Left lobe of liver (tissue), 2 donors: ENCODE data around the gene DNAI2. TPM values are rescaled to one million over a fixed set of nuclear protein-coding genes. Genes with fewer than 3 reads are reported as not detected.
A peak's percentile ranks its signal among the peaks of the same experiment; 100 is the strongest.

Experiments used
- ATAC-seq: fragments of 200-7000 bp; cut with Tn5 transposase; one replicate; pipeline ENCODE4 v1.9.1; 2020; ENCODE audit warnings: mild to moderate bottlenecking, moderate library complexity
- DNase-seq: peaks from one replicate; pipeline ENCODE4 v3.0.0-alpha.2; 2020; ENCODE audit warnings: low spot score
- total RNA-seq: library from RNA; stranded (reverse); gene quantifications from one replicate; pipeline ENCODE4 v1.2.1, GENCODE V29; 2021
- donor health status: DM: no; HTN: no; CAD: no; lungs with moderate emphysema.
- donor health status: DM: no; HTN: yes; CAD: no.

Gene DNAI2, protein sequence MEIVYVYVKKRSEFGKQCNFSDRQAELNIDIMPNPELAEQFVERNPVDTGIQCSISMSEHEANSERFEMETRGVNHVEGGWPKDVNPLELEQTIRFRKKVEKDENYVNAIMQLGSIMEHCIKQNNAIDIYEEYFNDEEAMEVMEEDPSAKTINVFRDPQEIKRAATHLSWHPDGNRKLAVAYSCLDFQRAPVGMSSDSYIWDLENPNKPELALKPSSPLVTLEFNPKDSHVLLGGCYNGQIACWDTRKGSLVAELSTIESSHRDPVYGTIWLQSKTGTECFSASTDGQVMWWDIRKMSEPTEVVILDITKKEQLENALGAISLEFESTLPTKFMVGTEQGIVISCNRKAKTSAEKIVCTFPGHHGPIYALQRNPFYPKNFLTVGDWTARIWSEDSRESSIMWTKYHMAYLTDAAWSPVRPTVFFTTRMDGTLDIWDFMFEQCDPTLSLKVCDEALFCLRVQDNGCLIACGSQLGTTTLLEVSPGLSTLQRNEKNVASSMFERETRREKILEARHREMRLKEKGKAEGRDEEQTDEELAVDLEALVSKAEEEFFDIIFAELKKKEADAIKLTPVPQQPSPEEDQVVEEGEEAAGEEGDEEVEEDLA
- not detected for total RNA-seq

DNA sequence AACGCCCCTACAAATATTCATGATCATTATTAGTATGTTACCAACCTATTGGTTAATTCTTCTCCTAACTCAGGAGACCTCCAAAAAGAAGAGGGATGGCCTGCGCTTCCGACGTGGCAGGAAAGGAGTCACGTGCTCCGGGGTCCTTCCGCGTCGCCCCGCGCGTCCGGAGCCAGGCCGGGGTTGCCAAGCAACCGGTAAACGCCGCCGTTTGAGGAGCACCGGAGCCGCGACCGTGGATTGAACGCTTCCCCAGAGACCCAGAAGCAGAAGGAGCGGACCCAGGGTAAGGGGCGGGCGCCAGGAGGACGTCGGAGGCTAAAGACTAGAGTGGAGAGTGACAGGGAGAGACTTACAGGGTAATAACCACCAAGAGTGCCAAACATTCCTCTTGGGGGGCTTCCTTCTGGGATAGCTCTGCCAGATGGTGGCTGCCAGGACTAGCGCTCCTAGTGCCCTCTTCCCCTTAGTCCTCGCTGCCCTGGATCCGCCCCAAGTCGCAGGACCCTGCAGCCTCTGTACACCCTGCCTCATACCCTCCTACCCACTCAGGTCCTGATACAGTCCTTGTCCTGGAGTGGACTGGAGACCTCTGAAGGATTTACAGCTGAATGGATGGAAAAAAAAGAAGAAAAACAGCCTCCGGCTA, at the start of gene DNAI2:
TSS of gene DNAI2 (plus strand) at position 175 of the 649 bp plus-strand sequence. CDS start 7,584 bp downstream, outside the sequence.
- DNase-seq (no peak), ATAC-seq (no peak)

DNA sequence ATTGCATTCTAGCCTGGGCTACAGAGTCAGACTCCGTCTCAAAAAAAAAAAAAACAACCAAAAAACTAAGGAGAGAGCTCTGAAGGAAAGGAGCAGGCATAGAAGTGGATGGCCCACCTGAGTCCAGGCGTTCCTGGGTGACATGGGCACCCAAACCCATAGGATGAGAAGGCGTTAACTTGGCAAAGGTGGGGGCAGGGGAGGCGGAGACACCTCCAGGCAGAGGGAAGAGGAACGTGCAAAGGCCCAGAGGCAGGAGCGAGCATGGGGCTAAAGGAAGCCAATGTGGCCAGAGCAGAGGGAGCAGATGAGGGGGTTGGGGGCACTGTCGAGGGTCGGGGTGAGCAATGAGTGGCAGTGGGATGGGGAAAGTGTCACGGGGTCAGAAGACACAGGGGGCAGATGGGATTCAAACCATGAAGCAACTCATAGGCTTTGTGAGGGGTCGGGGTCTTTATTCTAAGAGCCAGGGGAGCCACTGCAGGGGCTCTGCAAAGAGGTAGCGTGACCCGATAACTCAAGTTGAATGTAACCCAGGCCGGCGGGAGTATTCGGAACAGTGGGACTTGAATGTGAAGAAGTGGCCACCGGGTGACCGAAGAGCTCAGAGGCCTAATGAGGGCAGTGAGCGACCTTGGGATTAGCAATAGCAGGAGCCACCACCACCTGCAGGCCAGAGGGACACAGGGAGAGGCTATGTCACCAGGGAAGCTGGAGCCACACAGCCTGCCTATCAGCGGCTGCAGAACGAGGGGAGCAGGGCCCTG, 48.9 kb upstream of the DNAI2 start:
- DNase-seq (no peak), ATAC-seq (no peak)

DNA sequence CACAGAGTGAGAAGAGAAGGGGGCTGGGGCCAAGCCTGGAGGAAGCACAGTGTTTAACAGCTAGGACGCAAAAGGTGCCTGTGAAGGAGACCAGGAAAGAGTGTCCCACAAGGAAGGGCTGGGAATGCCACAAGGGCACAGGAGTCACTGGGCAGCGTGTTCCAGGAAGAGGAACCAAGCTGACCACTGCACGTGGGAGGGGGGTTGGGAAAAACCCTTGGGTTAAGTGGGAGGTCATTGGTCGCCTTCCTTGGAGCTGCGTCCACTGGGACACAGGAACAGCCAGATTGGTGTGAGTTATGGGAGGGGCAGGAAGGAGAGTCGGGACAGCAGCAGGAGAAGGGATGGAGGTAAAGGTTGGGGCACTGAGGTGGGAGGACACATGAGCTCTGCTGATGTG, 47.8 kb upstream of the DNAI2 start:
- DNase-seq (no peak), ATAC-seq (no peak)

DNA sequence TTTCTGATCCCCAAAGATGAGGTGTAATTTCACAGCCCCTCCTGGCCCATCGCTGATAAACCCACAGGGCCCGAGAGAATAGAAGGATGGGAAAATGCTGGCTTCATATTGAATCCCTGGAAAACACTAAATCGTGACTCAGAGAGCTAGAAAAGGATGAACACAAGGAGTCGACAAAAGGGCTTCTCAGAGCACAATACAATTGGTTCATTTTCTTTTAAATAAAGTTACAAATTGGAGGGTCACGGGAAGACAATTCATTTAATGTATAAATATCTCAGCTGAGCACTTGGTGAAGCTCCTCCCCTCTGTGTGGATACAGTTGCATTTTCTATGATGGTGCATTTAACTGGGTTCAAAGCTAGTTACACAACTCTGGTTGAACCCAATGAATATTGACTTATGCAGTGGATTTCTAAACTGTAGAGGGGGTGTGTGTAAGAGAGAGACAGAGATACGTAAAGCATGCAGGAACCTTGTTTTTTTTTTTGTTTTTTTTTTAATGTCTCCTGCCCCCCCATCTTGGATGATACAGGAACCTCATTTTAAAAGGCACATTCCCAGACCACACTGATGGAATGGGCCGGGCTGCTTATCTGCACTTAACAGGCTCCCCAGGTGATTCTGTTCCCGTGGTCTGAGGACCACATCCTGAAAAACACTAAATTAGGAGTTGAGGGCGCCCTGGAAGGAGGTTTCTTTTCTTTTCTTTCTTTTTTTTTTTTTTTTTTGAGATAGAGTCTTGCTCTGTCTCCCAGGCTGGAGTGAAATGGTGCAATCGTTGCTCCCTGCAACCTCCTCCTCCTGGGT, 46.6 kb upstream of the DNAI2 start:
- ATAC-seq (no peak), DNase-seq (no peak)

DNA sequence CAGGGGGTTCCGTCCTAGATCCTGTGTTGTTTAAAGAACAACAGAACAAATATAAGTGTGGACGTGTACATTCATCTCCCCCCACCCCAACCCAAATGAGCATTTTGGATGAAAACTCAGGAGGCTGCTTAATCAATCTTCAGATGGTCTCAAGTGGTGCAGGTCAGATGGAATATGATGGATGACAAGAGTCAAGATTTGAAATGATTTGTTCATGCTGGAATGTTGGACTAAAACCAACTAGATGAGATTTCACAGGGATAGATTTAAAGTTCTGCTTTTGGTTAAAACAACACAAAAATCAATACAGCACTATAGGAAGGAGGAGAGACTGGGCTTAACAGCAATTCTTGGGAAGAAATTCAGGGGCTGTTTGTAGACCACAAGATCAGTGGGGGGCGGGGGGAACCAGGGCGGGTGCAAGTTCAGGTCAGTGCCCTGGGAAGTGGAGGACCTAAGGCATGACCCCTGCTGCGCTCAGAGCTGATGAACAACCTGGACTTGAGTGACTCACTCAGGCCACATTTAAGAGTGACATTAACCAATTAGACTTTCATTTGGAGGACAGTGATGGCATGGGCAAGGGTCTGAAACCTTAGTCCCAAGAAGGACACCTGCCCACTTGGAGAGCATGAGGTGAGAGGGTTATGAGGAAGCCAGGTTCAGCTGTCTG, 45.6 kb upstream of the DNAI2 start:
- no peak for DNase-seq
- ATAC-seq: no peak

DNA sequence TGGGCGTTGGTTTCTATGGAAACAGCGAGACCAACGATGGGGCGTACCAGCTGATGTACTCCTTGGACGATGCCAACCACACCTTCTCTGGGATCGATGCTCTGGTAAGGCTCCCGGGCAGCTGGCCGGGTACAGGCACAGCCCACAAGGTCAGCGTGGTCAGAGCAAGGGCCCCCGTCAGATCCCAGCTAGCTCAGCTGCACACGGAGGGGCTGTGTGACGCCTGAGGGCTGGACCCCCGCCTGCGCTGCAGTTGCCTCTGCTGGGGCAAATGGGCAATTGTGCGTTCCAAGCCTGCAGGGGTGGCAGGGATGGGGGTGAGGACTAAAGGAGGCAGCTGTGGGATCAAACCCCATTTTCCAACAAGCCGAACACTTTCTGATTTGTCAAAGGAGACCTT, 43.1 kb upstream of the DNAI2 start:
- ATAC-seq: no peak
- no peak for DNase-seq

DNA sequence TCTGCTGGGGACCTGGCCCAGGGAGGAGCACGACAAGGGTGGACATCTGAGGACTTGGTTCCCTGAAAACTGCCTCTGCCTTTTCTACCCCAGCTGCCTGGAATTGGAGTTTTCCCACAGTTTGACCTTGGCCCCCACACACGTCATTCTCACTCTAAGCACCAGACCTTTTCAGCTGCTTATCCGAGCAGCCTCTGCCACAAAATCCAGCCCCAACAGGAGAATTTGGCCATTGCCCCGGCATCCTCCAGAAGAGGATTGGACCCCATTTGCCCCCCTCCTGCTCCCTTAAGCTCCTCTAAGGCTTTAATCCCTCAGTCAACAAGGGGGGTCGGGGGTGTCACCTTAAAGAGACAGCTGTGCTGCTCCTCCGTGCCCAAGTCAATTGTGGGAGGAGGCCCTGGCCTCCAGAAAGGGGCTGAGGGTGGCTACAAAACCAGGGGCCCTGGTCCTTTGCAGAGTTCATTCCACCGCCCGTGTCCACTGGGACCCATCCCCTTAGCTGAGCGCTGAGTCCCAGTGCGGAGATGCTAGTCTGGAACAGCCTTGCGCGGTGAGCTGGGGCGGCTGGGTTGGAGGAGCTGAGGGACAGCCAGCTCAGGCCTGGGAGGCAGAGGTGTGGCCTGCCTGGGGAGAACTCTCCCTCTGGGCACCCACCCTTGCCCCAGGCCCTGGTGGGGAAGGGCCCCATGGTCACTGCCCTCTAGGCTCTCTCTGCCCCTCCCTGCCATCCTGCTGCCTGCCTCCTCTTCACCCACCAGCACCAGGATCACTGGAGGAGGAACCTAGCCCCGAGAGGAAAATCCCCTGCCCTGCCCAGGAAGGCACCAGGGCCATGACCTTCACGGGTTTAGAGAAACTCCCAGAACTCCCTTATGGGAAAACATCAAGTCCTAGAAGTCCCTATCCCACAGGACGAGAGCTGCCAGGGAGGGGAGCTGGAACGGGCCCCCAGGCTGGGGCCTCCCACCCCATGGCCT, 41.8 kb upstream of the DNAI2 start:
- DNase-seq (no peak), ATAC-seq (no peak)

DNA sequence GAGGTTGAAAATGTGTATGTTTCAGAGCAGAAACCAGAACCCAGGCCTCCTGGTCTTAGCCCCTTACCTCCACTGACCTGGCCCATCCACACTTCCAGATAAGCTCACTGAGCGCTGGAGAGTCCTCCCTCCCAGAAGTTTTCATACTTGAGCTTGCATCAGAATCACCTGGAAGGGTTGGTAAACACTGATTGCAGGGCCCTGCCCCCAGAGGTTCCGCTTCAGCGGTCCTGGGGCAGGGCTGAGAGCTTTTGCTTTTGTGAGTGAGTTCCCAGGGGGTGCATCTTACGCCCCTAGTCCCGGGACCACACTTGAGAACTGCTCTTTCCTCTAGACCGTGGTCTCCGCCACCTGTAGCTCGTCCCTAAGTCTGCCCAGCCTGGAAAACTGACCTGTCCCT, 40.1 kb upstream of the DNAI2 start:
- DNase-seq: no peak
- no peak for ATAC-seq

DNA sequence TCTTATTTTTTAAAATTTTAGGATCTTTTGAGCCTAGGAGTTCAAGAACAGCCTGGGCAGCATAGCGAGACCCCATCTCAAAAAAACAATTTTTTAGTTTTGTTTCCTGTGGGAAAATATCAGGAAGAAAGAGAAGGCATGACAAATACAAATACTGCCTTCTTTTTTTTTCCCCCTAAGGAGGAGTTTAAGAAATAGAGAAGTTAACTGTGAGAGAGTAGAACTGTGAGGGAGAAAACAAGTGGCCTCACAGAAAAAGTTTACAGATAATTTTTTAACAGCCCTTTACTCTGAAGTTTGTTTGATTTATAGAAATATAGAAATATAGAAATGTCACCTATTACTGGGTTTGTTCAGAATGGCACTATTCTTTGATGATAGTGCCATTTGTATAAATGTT, 39.5 kb upstream of the DNAI2 start:
- DNase-seq: no peak
- no peak for ATAC-seq

DNA sequence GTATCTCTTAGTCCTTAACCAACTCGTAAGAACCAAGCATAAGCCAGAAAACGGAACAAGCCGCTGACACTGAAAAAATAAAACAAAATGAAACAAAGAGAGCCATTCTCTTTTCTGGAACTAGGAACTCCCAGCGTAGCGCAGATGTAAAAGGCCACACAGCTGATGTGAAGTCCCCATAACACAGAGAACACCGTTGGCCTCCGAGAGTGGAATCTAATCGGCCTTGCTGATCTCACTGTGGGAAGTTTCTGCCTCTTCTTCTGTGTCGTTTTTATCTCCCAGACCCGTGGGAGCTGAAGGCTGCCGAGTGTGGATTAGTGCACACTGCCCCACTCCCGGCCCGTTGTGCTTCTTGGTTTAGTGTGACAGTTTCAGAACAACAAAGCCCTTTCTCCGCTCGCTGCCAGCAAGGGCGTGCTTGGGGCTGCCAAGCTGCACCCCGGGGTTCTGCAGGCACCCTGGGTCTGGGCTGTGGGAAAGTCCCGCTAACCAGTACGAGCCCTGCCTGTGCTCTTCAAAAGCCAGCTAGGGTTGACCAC, 38.9 kb upstream of the DNAI2 start:
- ATAC-seq (no peak), DNase-seq (no peak)

DNA sequence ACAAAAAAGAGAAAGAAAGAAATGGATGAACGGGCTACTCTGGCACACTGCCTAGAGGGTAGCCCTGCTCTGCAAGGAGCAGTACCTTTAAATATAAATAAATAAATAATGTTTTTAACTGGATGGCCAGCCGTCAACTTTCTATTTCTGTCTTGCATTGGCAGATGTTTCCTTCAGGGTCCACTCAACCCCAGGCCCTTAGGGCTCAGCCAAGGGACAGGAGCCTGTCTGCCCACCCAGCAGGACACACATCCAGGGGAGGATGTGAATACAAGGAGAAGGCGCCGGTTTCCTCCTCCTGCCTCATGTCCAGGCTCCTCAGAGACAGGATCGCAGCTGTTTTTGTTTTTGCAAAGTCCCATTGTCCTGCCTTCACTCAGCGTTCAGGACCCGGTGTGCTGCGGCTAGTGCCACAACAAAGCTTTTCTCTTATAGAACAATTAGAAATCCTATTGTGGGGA, 38.1 kb upstream of the DNAI2 start:
- ATAC-seq: no peak
- no peak for DNase-seq

DNA sequence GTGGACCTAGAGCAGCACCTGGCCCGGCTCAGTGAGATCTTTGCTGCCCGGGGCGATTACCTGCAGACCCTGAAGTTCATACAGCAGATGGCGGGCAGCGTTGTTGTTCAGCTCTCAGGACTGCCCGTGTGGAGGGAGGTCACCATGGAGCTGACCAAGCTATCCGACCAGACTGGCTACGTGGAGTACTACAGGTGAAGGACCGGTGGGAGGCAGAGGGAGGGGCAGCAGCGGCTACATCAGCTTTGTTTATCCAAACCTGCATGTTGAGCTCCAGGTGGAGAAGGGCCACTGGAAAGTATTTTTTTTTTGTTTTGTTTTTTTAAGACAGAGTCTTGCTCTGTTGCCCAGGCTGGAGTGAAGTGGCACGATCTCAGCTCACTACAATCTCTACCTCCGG, 36.7 kb upstream of the DNAI2 start:
- ATAC-seq (no peak), DNase-seq (no peak)

DNA sequence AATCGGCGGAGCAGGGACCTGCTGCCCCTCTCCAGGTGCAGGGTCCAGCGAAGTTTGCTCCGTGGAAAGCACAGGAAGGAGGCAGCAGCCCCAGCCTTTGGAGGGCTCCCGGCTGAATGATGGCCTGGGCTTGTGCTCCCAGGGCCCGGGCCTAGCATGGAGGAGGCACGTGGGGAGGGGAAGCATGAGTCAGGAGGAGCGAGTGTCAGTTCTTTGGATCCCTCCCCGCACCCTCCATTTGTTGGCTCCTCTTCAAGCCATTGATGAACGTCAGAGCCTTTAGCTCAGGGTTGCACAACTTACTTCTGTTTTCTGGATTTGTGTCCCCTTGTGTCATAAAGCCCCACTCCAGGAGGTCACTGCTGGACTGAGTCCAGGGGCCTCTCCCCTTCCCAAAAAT, 34.9 kb upstream of the DNAI2 start:
- DNase-seq: no peak
- ATAC-seq: no peak

DNA sequence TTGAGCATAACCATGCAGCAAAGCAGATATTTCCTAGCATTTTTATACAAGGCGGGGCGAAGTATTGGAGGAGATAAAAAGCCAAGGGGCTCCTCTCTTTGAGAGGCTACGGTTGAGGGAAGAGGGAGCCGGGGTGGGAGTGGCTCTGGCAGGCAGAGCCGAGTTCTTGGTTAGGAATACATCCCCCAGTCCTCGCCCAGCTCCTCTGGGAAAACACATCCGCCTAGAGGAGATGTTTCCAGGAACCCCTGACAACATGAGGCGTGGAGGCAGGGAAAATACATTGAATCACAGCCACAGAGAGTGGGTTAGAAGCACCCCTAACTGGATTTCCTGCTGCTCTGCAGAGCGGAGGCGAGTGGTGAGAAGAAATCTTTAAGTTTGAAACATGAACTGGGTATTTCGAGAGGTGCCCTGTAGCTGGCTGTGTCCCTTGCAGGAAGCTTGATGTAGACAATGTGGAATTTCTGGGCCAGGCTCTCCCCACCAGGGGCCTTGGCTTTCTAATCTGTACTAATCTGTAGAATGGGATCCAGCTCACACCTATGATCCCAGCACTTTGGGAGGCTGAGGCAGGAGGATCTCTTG, 33.3 kb upstream of the DNAI2 start:
- ATAC-seq: no peak
- DNase-seq: no peak

DNA sequence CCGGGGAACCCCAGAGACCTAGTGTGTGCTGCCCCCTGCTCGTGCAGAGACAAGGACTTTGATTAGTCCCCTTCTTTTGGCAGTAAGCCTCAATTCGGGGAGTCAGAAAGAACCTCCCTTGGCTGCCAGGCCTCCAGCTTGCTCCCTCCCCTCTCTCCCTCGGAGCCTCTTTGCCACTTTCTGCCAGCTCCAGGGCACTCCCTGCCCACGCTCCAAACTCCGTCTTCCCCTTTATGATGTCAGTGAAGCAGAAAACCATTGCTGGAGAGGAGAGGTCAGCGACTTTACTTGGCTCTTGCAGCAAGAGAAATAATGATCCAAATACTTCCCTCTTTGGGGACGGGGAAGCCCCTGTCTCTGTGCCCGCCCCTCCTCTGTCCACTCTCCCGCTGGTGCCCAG, 32.6 kb upstream of the DNAI2 start:
- ATAC-seq (peak; percentile 29), DNase-seq (no peak)

DNA sequence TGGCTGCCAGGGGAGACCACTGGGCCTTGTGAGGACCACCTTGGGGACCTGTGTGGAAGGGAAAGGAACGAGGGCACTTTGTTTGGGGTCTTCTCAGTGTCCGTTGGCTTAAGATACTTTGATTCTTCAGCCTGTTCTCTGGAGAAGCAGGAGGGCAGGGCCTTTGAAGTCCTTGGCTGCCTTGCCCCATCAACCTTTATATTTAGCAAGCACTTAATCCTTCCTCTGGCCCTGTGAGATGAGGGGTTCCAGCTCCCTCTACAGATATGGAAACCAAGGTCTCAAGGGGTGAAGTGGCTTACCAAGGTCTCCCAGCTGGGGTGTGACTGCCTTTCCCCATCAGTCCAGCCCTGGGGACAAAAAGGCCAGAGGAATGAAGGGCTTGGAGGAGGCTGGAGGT, 32.2 kb upstream of the DNAI2 start:
- ATAC-seq (no peak), DNase-seq (no peak)

DNA sequence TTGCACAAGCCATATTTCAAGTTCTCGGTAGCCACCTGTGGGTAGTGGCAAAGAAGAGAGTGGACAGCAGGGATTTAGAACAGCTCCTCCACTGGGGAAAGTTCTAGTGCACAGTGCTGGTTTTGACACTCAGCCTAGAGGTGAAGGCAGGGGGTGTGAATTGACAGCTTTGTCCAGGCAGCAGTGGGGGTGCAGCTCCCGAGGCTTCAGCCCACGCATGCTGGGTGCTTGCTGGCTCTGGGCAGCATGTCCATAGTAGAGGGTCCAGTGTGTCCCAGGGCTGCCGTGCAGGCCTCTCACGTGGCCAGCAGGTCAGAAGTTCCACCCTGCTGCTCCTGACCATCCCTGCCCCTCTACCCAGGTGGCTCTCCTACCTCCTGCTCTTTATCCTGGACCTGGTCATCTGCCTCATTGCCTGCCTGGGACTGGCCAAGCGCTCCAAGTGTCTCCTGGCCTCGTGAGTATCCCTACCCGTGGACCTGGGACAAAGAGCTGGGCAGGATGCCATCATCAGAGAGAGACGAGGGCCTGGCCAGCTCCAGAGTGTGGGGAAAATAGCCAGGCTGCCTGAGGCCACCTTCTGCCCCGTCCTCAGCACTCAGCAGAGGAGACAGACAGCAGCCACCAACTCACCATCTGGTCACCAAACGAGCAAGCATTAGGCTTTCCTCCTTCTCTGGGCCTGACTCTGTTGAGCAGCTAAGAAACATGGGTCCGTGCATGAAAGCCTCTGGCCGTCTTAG, 30.9 kb upstream of the DNAI2 start:
- ATAC-seq (peak; percentile 63), DNase-seq (no peak)
